ENCODE measurements around the gene UACA.
"Not testable (repeated sequence)": the region's sequence is repeated elsewhere in the genome, so short reads cannot be mapped to it uniquely, and the experiment has no call there.

GRCh38 chr15:70746598-70746997, 16.8 kb downstream of the UACA start:
- not testable (repeated sequence) for TF ChIP-seq CTCF (IDR thresholded peaks at IDR 0.05; ENCODE audit: extremely low read depth in 1 of 2, insufficient read depth in 1 of 2, low read depth in 1 of 2, low read length in 2 of 2); GATA2 (IDR thresholded peaks at IDR 0.05; ENCODE audit: insufficient read depth, insufficient read length, low read depth, low read length); POLR2AphosphoS5 (IDR thresholded peaks at IDR 0.05; ENCODE audit: insufficient read depth, low read depth, low read length)
